Liver (tissue), 3 donors: ENCODE measurements around the gene ST6GALNAC3.

Source experiments
- RAD21 ChIP-seq, 2 donors: IDR thresholded peaks; 2 replicates each; pipeline ENCODE4 v1.6.1; 2016; ENCODE audit warnings: antibody characterized with exemption in 2 of 2, mild to moderate bottlenecking in 2 of 2
- TF ChIP-seq, protein P1 (sequence below): fragments of 150-350 bp; IDR thresholded peaks from 2 replicates; pipeline ENCODE4 v1.5.1; 2017; ENCODE audit warnings: improper control_type of control experiment, low read depth, low read length; ENCODE audit not compliant: missing input control
- TF ChIP-seq, protein P2 (sequence below): IDR thresholded peaks from 2 replicates; pipeline ENCODE4 v1.6.1; 2016; ENCODE audit warnings: antibody characterized with exemption, mild to moderate bottlenecking
- donor health status: healthy.
- donor health status: healthy.

DNA sequence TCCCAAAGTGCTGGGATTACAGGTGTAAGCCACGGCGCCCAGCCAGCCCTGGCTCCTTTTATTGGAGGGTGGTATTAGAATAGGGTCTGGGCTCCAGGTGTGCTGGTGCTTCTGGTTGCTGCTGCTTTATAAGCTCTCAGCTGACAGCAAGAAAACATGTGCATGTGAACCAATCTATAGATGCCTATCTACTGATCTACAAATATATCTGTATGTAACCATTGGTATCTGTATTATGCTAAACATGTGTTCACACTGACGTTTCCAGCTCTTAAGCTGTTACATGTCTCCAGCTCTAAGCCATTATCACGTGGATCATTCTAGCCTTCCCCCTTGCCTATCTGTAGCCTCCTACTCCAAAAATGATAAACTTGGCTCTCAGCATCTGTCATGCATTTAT lies 82.4 kb downstream of the ST6GALNAC3 start:
- TF ChIP-seq, protein P1, sequence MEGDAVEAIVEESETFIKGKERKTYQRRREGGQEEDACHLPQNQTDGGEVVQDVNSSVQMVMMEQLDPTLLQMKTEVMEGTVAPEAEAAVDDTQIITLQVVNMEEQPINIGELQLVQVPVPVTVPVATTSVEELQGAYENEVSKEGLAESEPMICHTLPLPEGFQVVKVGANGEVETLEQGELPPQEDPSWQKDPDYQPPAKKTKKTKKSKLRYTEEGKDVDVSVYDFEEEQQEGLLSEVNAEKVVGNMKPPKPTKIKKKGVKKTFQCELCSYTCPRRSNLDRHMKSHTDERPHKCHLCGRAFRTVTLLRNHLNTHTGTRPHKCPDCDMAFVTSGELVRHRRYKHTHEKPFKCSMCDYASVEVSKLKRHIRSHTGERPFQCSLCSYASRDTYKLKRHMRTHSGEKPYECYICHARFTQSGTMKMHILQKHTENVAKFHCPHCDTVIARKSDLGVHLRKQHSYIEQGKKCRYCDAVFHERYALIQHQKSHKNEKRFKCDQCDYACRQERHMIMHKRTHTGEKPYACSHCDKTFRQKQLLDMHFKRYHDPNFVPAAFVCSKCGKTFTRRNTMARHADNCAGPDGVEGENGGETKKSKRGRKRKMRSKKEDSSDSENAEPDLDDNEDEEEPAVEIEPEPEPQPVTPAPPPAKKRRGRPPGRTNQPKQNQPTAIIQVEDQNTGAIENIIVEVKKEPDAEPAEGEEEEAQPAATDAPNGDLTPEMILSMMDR: no peak
- TF ChIP-seq, protein P2, sequence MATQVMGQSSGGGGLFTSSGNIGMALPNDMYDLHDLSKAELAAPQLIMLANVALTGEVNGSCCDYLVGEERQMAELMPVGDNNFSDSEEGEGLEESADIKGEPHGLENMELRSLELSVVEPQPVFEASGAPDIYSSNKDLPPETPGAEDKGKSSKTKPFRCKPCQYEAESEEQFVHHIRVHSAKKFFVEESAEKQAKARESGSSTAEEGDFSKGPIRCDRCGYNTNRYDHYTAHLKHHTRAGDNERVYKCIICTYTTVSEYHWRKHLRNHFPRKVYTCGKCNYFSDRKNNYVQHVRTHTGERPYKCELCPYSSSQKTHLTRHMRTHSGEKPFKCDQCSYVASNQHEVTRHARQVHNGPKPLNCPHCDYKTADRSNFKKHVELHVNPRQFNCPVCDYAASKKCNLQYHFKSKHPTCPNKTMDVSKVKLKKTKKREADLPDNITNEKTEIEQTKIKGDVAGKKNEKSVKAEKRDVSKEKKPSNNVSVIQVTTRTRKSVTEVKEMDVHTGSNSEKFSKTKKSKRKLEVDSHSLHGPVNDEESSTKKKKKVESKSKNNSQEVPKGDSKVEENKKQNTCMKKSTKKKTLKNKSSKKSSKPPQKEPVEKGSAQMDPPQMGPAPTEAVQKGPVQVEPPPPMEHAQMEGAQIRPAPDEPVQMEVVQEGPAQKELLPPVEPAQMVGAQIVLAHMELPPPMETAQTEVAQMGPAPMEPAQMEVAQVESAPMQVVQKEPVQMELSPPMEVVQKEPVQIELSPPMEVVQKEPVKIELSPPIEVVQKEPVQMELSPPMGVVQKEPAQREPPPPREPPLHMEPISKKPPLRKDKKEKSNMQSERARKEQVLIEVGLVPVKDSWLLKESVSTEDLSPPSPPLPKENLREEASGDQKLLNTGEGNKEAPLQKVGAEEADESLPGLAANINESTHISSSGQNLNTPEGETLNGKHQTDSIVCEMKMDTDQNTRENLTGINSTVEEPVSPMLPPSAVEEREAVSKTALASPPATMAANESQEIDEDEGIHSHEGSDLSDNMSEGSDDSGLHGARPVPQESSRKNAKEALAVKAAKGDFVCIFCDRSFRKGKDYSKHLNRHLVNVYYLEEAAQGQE: no peak
- TF ChIP-seq RAD21 (IDR thresholded peaks at IDR 0.05): no peak
